HG03039 (cell line): ENCODE results near the gene FRS2.

ENCODE experiments used
- ATAC-seq: cut with Tn5 transposase; IDR thresholded peaks from one replicate; pipeline ENCODE4 v1.9.1; 2021; ENCODE audit warnings: mild to moderate bottlenecking, moderate library complexity; ENCODE audit not compliant: unreplicated experiment

The FRS2 gene

GRCh38 chr12:69524755-69525469, 54.7 kb downstream of the FRS2 start:
- no peak for ATAC-seq

DNA sequence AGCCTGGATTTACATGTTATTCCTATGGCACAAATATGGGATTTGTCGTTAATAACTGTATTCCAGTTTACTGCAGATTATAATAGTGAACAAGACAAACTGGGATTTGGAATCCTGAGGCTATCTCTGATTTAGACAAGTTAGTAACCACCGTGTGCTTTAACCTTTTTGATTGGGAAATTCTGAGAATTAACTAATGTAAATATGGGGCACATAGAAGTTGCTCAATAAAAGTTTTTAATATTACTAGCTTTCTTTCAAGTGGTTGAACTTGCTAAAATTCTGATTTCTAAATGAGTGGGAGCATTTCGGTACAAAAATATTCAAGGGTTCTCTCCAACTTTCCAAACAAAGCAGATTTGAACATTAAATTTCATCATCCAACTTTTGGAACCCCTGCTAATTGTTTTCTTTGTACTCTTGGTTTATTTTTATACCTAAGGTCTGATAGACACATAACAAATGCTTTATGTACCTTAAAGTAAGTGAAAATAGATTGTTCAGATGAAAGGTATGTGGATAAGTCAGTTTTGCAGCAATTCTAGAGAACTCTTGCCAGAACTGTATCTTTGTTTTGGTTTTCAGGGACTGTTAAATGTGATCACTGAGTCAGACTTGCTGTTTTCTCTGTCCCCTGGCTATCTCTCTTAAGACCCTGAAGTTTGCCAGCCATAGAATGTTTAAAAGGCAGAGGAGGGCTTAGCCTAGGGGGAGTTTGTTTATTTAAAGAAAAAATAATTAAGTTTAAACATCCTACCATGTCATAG, 57.5 kb downstream of the FRS2 start:
- ATAC-seq = no peak

GRCh38 chr12:69529021-69529420, 58.8 kb downstream of the FRS2 start:
- no peak for ATAC-seq

DNA sequence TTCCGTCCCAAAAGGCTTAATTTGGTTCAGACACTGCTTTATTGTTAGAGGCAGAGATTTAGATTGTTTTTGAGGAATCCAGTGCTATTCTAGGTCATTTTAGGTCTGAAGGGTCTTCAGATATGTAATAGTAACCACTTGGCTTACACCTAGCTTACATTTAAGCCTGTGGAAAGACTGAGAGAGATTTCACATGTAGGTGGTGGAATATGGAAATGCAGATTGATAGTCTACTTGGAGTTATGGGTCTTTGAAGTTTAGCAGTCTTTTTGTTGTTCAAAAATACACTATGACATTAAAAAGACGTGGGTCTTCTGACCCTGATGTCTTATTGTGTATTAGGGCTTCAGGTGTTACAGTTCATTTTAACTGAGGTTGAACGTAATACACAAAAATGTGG, 63.7 kb downstream of the FRS2 start:
- no peak for ATAC-seq

DNA sequence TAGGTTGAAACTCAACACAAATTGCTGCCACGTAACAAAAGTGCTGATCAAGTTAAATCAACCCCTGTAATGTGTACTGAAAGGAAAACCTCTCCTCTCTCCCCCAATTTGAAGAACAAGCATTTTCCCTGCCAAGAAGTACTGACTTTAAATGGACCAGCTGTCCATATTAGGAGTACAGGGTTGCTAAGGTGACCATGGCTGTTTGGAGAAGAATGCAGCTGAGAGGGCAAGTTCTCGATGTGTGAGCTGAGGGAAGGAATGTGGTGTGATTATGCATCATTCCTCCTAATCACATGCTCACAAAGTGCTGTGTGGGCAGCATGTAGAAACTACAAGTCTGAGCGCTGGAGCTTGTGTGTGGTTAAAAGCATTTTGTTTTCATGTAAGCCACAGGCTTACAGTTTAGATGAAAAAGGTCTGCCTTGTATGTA, 64.2 kb downstream of the FRS2 start:
- peak; percentile 67 for ATAC-seq

DNA sequence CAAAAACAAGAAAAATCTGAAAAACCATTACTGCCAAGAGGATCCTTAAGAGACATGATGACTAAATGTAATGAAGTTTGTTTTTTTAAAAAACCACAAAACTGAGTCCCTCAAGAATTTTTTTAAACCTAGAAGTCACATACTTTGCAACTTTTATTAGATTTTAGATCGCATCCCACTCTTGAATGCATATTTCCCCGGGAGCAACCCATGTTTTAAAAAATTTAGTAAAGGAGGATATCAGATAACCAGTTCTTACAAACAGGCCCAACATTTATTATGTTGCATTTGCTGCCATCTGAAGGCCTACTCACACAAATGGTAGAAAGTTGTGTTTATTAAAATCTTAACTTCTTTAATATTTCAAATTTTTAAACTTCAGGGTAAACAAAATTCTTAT, 70.8 kb downstream of the FRS2 start:
- no peak for ATAC-seq

DNA sequence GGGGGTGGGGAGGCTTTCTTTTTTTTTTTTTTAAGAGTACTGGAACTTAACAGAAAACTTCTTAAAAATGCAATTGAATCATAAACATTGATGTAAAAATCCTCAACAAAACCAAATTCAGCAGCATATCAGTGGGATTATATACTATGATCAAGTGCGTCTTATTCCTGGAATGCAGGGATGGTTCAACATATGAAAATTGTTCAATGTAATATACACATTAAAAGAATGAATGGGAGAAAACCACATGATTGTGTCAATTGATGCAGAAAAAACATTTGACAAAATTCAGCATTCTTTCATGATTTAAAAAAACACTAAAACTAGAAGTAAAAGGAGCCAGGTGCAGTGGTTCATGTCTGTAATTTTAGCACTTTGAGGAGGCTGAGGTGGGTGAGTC, 73.9 kb downstream of the FRS2 start:
- ATAC-seq = no peak

DNA sequence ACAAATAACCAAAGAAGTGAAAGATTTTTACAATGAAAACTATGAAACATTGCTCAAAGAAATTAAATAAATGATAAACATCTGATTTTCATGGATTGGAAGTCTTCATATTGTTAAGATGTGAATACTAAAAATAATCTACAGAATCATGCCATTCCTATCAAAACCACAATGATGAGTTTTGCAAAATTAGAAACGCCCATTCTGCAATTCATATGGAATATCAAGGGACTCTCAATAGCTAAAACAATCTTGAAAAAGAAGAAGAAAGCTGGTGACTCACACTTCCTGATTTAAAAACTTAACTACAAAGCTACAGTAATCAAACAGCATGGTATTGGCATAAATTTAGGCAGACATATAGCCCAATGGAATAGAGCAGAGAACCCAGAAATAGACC, 74.9 kb downstream of the FRS2 start:
- ATAC-seq = no peak

- no peak for ATAC-seq
Measured at GRCh38 chr12:69546693-69547438, 76.7 kb downstream of the FRS2 start.

DNA sequence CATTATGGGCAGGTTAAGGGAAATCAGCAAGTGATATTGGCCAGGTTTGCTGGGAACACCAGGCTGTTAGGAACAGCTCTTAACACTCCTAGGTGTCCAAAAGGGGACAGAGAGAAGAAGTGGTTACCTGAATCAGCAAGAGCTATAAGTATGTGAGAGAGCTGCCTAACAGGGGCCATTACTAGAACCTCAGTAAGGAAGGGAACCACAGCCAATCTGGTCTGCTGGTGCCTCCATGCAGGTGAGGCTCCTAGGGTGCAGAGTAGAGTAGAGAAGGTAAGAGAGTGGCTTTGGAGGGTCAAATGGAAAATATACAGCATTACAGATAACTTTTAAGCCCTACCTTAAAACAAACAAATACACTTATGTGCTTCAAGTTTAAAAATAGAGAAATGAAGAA, 78.5 kb downstream of the FRS2 start:
- no peak for ATAC-seq

DNA sequence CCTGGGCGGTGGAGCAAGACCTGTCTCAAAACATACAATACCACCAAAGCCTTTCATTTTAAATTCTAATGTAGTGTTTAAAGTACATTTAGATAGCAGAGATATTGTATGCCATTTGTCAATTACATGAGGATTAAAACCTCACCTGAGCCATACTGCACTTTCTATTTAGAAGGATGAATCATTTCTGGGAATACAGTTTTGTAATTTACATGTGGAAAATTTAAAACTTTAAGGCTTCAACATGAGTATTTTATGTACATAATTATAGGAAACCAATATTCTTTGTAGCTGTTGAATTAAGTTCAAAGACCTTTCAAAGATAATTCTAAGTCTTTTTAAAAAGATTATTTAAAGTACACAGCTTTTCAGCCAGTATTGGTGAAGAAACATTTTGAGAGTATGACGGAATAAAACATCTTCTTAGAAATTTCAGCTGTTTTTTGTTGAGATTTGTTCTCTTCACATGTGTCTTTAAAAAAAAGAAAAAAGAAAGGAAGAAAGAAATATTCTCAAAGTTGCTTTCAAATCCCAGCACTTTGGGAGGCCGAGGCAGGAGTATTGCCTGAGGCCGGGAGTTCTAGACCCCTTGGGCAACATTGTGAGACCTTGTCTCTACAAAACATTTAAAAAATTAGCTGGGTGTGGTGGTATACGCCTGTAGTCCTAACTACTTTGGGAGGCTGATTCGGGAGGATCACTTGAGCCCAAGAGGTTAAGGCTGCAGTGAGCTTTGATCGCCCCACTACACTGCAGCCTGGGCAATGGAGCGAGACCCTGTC, 80.6 kb downstream of the FRS2 start:
- no peak for ATAC-seq

DNA sequence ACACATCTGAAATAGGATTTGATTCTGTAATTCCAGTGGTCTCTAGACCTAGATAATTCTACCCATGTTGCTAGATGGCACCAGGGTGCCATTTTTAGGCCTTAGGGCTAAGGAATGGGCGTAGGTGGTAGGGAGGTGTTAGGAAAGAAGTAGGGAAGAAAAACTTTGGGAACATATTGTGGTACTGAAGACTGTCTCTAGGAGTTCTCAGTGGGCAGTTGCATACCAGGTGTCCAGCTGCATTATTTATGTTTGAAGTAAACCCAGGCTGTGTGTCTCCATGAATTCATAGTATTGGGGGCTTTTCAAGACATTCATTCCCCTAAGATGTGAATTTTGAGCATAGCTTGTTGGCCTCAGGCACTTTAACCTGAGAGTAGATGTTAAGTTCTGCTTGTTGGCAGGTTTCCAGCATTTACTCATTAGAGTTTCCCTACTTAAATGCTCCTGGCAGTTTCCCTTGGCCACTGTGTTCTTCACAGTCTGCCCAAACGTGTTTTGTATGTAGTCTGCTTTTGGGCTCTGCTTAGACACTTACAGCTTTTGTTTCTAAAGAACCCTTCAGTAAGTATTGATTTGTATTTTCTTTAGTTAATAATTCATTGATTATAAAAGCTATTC, 83.5 kb downstream of the FRS2 start:
- no peak for ATAC-seq

- no peak for ATAC-seq
Measured at GRCh38 chr12:69555461-69555860, 85.3 kb downstream of the FRS2 start.

GRCh38 chr12:69556383-69556782, 86.2 kb downstream of the FRS2 start:
- no peak for ATAC-seq

DNA sequence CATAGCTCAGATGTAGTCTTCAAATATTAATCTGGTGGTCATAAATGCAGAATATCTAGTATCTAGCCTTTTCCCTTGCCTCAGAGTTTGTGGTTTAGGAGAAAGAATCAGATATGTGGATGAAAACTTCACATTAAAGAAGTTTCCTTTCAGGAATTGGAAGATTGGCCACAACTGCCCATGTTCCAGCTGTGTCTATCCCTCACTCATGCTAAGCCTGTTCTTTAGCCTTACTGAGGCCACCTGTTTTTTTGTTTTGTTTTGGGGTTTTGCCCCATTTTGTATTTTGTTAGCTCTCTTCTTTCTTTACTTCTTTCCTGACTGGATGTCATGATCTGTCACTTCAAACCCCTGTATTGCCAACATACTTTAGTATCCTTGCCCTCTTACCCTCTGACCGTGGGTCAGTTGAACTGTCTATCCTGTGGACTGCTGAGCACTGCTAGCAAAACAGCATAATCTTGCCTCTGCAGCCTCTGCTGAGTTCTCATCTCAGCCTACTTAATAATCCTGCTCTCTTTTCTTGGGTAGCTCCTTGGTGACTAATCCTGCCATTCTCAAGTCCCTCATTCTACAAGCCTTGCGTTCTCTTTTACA, 93.1 kb downstream of the FRS2 start:
- no peak for ATAC-seq

- no peak for ATAC-seq
Measured at GRCh38 chr12:69566603-69567002, 96.4 kb downstream of the FRS2 start.

DNA sequence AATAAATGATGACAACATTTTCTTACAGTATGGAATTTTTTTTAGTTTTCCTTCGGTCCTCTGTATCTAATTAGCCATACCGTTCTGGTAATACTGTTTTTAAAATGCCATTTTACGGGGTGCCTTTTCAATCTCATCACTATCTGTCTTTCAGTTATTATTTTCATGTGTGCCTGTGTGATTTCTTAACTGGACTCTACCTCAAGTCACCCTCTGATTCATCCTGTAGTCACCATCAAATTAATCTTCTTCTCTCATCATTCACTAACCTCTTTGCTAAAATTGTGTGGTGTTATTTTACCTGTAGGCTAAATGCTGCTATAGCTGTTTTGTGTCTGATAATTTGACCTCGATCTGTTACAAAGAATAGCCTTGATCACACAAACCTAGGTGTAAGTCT, 99.0 kb downstream of the FRS2 start:
- ATAC-seq = no peak

- no peak for ATAC-seq
Measured at GRCh38 chr12:69570000-69570516, 99.9 kb downstream of the FRS2 start.

DNA sequence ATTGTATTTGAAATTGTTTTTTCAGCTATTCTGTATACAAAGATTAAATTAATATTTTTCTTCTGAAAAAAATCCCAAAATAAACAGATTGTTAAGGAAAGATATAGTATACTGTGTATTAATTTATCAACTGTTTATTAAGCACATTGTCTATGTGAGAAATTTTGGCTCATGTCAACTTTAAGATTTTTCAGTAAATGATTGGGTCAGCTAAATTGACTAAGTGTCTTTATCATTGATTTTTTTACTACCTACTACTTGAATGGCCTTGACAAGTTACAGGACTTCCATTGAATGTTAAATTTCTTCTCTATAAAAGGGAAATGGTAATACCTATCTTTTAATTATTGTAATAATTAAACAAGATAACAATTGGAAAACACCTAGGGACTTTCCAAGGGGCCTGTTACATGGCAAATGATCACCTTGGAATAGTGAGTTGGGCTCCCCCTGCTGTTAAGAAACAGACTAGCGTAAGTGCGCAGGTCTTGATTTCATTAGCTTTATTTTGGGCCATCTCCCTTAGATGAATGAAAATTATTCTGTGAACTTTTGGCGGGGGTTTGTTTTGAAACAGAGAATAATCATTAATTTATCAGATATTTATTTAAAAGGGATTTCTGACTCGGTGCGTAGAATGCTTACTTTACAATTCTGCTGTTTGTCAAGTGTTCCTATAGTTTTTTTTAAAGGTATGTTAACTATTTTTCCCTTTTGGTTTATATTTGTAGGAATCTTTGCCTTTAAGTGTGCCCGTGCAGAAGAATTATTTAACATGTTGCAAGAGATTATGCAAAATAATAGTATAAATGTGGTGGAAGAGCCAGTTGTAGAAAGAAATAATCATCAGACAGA, 100.6 kb downstream of the FRS2 start:
- peak; percentile 67 for ATAC-seq
